Measurements from ENCODE around the gene GPC6. TPM values are rescaled to one million over a fixed set of nuclear protein-coding genes. Genes with fewer than 3 reads are reported as not detected.

GPC6 gene
- total RNA-seq, 2 experiments from 2014 or later: not detected

DNA sequence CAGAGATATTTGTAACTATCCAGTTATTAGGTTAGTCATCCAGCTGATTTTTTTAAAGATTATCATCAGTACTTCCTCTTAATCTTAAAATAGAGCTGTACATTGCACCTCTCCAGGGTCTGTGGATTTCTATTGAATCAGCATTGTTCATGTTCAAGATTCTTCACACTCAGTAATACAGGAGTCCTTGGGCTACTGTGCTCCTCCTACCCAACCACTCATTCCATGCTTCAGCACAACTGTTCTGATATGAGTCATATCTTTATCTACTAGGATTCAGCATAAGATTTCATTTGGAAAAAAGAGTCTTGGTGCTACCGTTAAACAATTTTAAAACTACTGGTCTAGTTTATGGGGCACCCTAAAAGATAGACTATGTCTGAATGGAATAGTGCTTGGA lies 895.1 kb downstream of the GPC6 start:
- Histone ChIP-seq H3K9me3 (ENCODE audit: low read length) (no peaks in the 10 kb centered on the region), H3K36me3 (ENCODE audit: insufficient read depth, low read length) (no peaks in the 10 kb centered on the region), H4K20me1 (ENCODE audit: insufficient read depth, low read length) (no peaks in the 10 kb centered on the region), H3K4me2 (ENCODE audit: low read length) (no peak overlapping the region), H3K27ac (ENCODE audit: low read depth, low read length, poor library complexity, severe bottlenecking) (no peak overlapping the region), H3K4me3 (ENCODE audit: low read depth, low read length, poor library complexity, severe bottlenecking) (no peak overlapping the region), H2AFZ (ENCODE audit: low read length) (no peak overlapping the region), H3K79me2 (ENCODE audit: insufficient read depth, low read depth, low read length) (no peaks in the 10 kb centered on the region), H3K4me1 (ENCODE audit: insufficient read depth, low read length, poor library complexity, severe bottlenecking) (no peaks in the 10 kb centered on the region), H3K9me2 (ENCODE audit: insufficient read depth, low read length) (no peaks in the 10 kb centered on the region)
- ChIA-PET POLR2A (no interaction called here), CTCF (ENCODE audit: unreplicated experiment) (no interaction called here)
- intact Hi-C loops (cut with micrococcal nuclease; ENCODE audit: unreplicated experiment): no loop called here
- TF ChIP-seq, protein P1, sequence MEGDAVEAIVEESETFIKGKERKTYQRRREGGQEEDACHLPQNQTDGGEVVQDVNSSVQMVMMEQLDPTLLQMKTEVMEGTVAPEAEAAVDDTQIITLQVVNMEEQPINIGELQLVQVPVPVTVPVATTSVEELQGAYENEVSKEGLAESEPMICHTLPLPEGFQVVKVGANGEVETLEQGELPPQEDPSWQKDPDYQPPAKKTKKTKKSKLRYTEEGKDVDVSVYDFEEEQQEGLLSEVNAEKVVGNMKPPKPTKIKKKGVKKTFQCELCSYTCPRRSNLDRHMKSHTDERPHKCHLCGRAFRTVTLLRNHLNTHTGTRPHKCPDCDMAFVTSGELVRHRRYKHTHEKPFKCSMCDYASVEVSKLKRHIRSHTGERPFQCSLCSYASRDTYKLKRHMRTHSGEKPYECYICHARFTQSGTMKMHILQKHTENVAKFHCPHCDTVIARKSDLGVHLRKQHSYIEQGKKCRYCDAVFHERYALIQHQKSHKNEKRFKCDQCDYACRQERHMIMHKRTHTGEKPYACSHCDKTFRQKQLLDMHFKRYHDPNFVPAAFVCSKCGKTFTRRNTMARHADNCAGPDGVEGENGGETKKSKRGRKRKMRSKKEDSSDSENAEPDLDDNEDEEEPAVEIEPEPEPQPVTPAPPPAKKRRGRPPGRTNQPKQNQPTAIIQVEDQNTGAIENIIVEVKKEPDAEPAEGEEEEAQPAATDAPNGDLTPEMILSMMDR (conservative IDR thresholded peaks at IDR 0.05; ENCODE audit: low read length): no peak
- no peak for TF ChIP-seq EZH2phosphoT487 (IDR thresholded peaks at IDR 0.05; ENCODE audit: borderline replicate concordance, low read depth, low read length)
- no peak for DNase-seq (ENCODE audit: low spot score)
- BruUV-seq (replicated peaks): no TSS peak

DNA sequence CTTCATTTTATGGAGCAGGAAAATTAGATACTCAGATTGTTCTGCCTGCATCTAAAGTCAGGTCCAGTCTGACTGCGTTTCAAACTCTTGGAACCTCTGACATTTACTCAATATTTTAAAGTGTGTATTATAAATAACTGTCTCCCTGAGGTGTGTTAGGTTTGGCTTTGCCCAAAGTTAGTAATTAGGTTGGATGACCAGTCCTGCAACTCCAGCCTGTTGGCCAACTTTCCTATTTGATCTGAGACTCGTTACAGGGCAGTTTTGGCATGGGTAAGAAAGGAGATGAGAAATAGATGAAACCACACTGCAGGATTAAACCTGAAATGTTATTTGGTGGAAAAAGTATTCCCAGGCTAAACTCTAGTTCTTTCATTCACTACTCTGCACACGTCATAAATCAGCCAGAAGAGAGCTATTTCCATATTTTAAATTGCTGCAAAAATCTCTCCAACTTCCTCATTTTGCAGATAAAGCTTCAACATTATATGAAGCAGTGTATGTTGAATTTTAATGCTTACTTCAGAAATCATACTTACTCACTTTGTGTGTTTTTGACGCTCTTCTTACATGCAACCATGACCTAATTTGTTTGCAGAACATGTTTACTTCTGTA lies 895.8 kb downstream of the GPC6 start:
- intact Hi-C loops (cut with micrococcal nuclease; ENCODE audit: unreplicated experiment): no loop called here
- BruUV-seq (replicated peaks): no TSS peak
- Histone ChIP-seq H3K36me3 (ENCODE audit: insufficient read depth, low read length) (no peaks in the 10 kb centered on the region), H4K20me1 (ENCODE audit: insufficient read depth, low read length) (no peaks in the 10 kb centered on the region), H3K9me3 (ENCODE audit: low read length) (no peaks in the 10 kb centered on the region), H3K4me3 (ENCODE audit: low read depth, low read length, poor library complexity, severe bottlenecking) (no peak overlapping the region), H3K4me2 (ENCODE audit: low read length) (no peak overlapping the region), H3K79me2 (ENCODE audit: insufficient read depth, low read depth, low read length) (no peaks in the 10 kb centered on the region), H2AFZ (ENCODE audit: low read length) (no peak overlapping the region), H3K9me2 (ENCODE audit: insufficient read depth, low read length) (no peaks in the 10 kb centered on the region), H3K27ac (ENCODE audit: low read depth, low read length, poor library complexity, severe bottlenecking) (no peak overlapping the region), H3K4me1 (ENCODE audit: insufficient read depth, low read length, poor library complexity, severe bottlenecking) (no peaks in the 10 kb centered on the region)
- no peak for DNase-seq (ENCODE audit: low spot score)
- ChIA-PET CTCF (ENCODE audit: unreplicated experiment) (no interaction called here), POLR2A (interaction anchor here (0.6 kb wide), 2 partner anchors 147 to 1236 kb away, joined by 3 read pairs; no protein-coding TSS in a partner anchor)
- TF ChIP-seq EZH2phosphoT487 (IDR thresholded peaks at IDR 0.05; ENCODE audit: borderline replicate concordance, low read depth, low read length): no peak
- TF ChIP-seq, protein P1 (conservative IDR thresholded peaks at IDR 0.05; ENCODE audit: low read length): no peak

DNA sequence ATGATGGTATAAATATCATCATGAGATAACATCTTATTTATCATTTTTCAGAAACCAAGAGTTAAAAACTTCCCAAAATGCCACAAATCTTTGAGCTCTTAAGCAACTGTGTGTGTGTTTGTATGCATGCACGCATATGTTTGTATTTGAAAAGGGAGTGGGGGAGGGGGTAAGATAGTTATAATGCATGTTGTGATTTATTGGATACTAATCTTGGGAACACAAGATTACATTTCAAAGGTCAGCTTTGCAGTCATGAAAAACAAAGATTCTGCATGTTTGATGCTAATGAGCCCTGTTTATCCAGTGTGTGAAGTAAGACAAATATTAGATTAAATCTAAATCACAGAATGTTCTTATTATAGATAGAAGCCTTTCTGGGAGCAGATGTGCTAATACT lies 897.0 kb downstream of the GPC6 start:
- no peak overlapping the region for H3K4me3 ChIP-seq (ENCODE audit: low read depth, low read length, poor library complexity, severe bottlenecking)
- CTCF ChIA-PET (ENCODE audit: unreplicated experiment): no interaction called here
- H3K79me2 ChIP-seq (ENCODE audit: insufficient read depth, low read depth, low read length): no peaks in the 10 kb centered on the region
- TF ChIP-seq, protein P1 (conservative IDR thresholded peaks at IDR 0.05; ENCODE audit: low read length): no peak
- no peak for TF ChIP-seq EZH2phosphoT487 (IDR thresholded peaks at IDR 0.05; ENCODE audit: borderline replicate concordance, low read depth, low read length)
- no peak overlapping the region for H2AFZ ChIP-seq (ENCODE audit: low read length)
- DNase-seq (ENCODE audit: low spot score): no peak
- no peaks in the 10 kb centered on the region for H4K20me1 ChIP-seq (ENCODE audit: insufficient read depth, low read length)
- intact Hi-C loops (cut with micrococcal nuclease; ENCODE audit: unreplicated experiment): no loop called here
- no peaks in the 10 kb centered on the region for H3K9me2 ChIP-seq (ENCODE audit: insufficient read depth, low read length)
- H3K27ac ChIP-seq (ENCODE audit: low read depth, low read length, poor library complexity, severe bottlenecking): no peak overlapping the region
- H3K4me1 ChIP-seq (ENCODE audit: insufficient read depth, low read length, poor library complexity, severe bottlenecking): no peaks in the 10 kb centered on the region
- no peaks in the 10 kb centered on the region for H3K9me3 ChIP-seq (ENCODE audit: low read length)
- H3K36me3 ChIP-seq (ENCODE audit: insufficient read depth, low read length): no peaks in the 10 kb centered on the region
- BruUV-seq (replicated peaks): no TSS peak
- POLR2A ChIA-PET: no interaction called here
- no peak overlapping the region for H3K4me2 ChIP-seq (ENCODE audit: low read length)

All from OCI-LY7 (cell line).